HEK293T (cell line): ENCODE measurements around the gene MARVELD1.

Source experiments
- CTCF ChIA-PET: fragments of 350-600 bp; formaldehyde crosslinking; extraction: SDS; loops from one replicate; lab custom pipeline; 2021; ENCODE audit warnings: antibody characterized with exemption, inconsistent platforms; lab: Yijun Ruan, JAX
- POLR2A ChIA-PET: fragments of 350-600 bp; formaldehyde crosslinking; extraction: SDS; loops from one replicate; lab custom pipeline; 2020; ENCODE audit warnings: antibody characterized with exemption, inconsistent platforms; lab: Yijun Ruan, JAX
- DNase-seq: peaks from one replicate; pipeline ENCODE4 v3.0.0; 2012; ENCODE audit warnings: mixed read lengths; ENCODE audit errors: extremely low spot score
- ARNT ChIP-seq: fragments of 450-650 bp; IDR thresholded peaks from 2 replicates; pipeline ENCODE4 v1.6.1; 2017; ENCODE audit warnings: mild to moderate bottlenecking
- BHLHE40 ChIP-seq: fragments of 450-650 bp; IDR thresholded peaks from 2 replicates; pipeline ENCODE4 v1.6.1; 2016; ENCODE audit warnings: mild to moderate bottlenecking, moderate library complexity, borderline replicate concordance
- CTBP1 ChIP-seq: fragments of 450-650 bp; IDR thresholded peaks from 2 replicates; pipeline ENCODE4 v1.6.1; 2016; ENCODE audit warnings: borderline replicate concordance
- ELF4 ChIP-seq: fragments of 450-650 bp; IDR thresholded peaks from 2 replicates; pipeline ENCODE4 v1.6.1; 2017; ENCODE audit warnings: antibody characterized with exemption
- FOXA1 ChIP-seq: fragments of 450-650 bp; IDR thresholded peaks from 2 replicates; pipeline ENCODE4 v1.6.1; 2016; ENCODE audit warnings: mild to moderate bottlenecking
- FOXK2 ChIP-seq: fragments of 450-650 bp; IDR thresholded peaks from 2 replicates; pipeline ENCODE4 v1.6.1; 2016; ENCODE audit warnings: mild to moderate bottlenecking
- FOXM1 ChIP-seq: fragments of 450-650 bp; IDR thresholded peaks from 2 replicates; pipeline ENCODE4 v1.6.1; 2017; ENCODE audit warnings: mild to moderate bottlenecking, borderline replicate concordance
- HDGF ChIP-seq: fragments of 450-650 bp; IDR thresholded peaks from 2 replicates; pipeline ENCODE4 v1.6.1; 2017; ENCODE audit warnings: antibody characterized with exemption, borderline replicate concordance
- L3MBTL2 ChIP-seq: fragments of 450-650 bp; conservative IDR thresholded peaks from 2 replicates; pipeline ENCODE4 v1.6.1; 2016; ENCODE audit warnings: mild to moderate bottlenecking
- LEF1 ChIP-seq: fragments of 450-650 bp; IDR thresholded peaks from 2 replicates; pipeline ENCODE4 v1.6.1; 2017; ENCODE audit warnings: mild to moderate bottlenecking, borderline replicate concordance
- NFRKB ChIP-seq: fragments of 450-650 bp; IDR thresholded peaks from 2 replicates; pipeline ENCODE4 v1.6.1; 2016; ENCODE audit warnings: mild to moderate bottlenecking, moderate library complexity
- PKNOX1 ChIP-seq: fragments of 450-650 bp; IDR thresholded peaks from 2 replicates; pipeline ENCODE4 v1.6.1; 2016
- SP1 ChIP-seq: fragments of 450-650 bp; IDR thresholded peaks from 2 replicates; pipeline ENCODE4 v1.6.1; 2017
- SUZ12 ChIP-seq: fragments of 450-650 bp; IDR thresholded peaks from 2 replicates; pipeline ENCODE4 v1.6.1; 2016; ENCODE audit warnings: mild to moderate bottlenecking
- TARDBP ChIP-seq: fragments of 450-650 bp; IDR thresholded peaks from 2 replicates; pipeline ENCODE4 v1.6.1; 2016
- ZNF384 ChIP-seq: fragments of 450-650 bp; IDR thresholded peaks from 2 replicates; pipeline ENCODE4 v1.6.1; 2016

The MARVELD1 gene

DNA sequence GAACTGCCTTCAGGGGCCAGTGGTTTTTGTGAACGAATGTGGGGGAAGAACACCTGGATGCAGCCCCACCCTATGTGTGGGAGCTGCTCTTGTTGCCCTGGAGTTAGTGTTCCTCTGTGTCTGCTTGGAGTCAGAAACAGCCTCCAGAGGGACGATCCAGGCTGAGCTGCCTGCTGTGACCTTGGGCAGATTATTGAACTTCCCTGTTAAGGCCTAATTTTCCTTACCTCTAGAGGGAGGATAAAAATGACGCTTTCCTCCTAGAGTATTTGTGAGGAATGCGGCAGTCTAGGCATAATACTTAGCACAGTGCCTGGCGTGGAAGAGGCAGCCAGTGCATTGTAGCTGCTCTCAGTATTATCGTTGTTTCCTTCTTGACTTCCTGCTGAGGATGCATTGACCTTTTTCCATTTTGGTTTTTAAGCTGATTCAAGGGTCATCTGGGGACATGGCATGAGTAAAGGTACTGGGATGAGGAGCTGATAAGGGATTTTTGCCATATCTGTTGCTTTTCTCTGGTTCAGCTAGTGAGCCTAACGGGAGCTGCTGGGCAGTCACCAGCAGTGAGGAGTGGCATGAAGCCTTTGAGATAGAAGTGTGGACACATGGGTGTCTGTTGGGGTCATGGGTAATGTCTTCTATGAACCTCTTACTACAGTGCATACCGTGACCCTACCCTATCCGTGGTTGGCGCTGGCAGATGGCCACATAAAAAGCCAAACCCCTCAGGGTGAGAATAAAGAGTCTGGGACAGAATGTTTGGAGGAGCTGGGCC, 29.8 kb downstream of the MARVELD1 start:
- ChIA-PET POLR2A (interaction anchor here (1.5 kb wide), 1 partner anchor 56 kb away, joined by 5 read pairs; the partner anchor contains the start of gene AVPI1), CTCF (interaction anchor here (1.0 kb wide), 2 partner anchors 16 to 41 kb away, joined by 3 read pairs; no protein-coding TSS in a partner anchor)

DNA sequence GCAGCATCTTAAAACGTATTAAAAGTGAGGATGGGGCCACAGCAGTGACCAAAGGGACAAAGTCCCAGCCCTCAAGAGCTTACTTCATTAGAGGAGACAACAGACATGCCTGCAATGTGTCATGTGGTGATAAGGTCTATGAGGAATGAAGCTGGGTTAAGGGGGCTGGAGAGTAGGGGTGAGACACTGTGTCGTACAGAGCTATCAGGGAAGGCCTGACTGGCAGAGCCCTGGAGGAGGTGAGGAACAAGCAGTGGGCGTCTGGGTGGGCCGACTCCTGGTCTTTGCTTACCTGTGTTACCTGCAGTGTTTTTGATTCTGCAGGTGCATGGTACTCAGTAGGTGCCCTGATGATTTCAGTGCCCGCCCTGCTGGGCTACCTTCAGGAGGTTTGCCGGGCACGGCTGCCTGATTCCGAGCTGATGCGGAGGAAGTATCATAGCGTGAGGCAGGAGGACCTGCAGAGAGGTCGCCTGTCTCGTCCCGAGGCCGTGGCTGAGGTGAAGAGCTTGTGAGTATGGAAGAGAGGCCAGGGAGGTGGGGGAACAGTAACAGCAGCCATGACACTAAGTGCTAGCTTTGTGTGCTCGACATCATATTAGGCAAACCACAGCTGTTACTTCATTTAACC, 31.0 kb downstream of the MARVELD1 start:
- TF ChIP-seq FOXK2 (no peak), FOXM1 (no peak), ARNT (no peak), ELF4 (no peak)
- POLR2A ChIA-PET = interaction anchor here (1.2 to 1.5 kb wide), 2 partner anchors 8 to 57 kb away, joined by 4 to 5 read pairs; partner anchors contain the start of genes AVPI1 and ZFYVE27
- CTCF ChIA-PET = interaction anchor here (1.0 kb wide), 3 partner anchors 15 to 43 kb away, joined by 3 to 4 read pairs (median 3); no protein-coding TSS in a partner anchor
- DNase-seq = no peak

More for the DNA sequence above, 29.8 kb downstream of the MARVELD1 start:
- DNase-seq = no peak
- TF ChIP-seq L3MBTL2 = no peak
- TF ChIP-seq ZNF384 = no peak
- TF ChIP-seq SP1 = no peak
- TF ChIP-seq SUZ12 = no peak
- TF ChIP-seq FOXA1 = no peak
- no peak for TF ChIP-seq ARNT
- no peak for TF ChIP-seq NFRKB
- TF ChIP-seq FOXM1 = no peak
- TF ChIP-seq LEF1 = no peak
- no peak for TF ChIP-seq HDGF
- TF ChIP-seq TARDBP = no peak
- TF ChIP-seq CTBP1 = no peak

DNA sequence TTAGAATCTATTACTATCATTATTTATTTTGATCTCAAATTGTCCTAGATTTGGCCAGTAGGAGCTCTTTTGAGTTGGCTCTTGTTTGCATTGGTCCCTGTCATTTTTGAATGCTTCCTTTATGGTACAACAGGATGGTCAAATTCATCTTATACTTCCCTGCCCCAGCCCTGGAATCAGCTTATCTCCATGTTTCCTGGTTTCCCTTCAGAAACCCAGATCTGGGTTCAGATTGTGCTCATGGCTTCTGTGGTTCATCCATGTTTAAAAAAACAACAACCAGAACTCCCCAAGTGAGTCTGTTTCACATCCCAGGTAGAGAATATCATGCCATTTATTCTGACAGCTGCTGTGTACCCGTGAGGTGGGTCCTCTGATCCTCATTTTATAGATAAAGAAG, 34.0 kb downstream of the MARVELD1 start:
- ChIA-PET POLR2A (interaction anchor here (1.0 kb wide), 1 partner anchor 11 kb away, joined by 3 read pairs; the partner anchor contains the start of gene ZFYVE27), CTCF (no interaction called here)
- no peak for DNase-seq
- no peak for TF ChIP-seq FOXA1
- no peak for TF ChIP-seq SP1
- no peak for TF ChIP-seq ARNT
- TF ChIP-seq FOXM1 = no peak
- TF ChIP-seq PKNOX1 = no peak
- no peak for TF ChIP-seq ZNF384
- no peak for TF ChIP-seq TARDBP
- TF ChIP-seq HDGF = no peak
- no peak for TF ChIP-seq NFRKB
- no peak for TF ChIP-seq FOXK2
- no peak for TF ChIP-seq ELF4
- TF ChIP-seq L3MBTL2 = no peak

- TF ChIP-seq ZNF384 (no peak), L3MBTL2 (no peak), SUZ12 (no peak), FOXM1 (no peak), ARNT (no peak), NFRKB (no peak), FOXA1 (no peak), LEF1 (no peak)
- POLR2A ChIA-PET = interaction anchor here (1.0 kb wide), 1 partner anchor 11 kb away, joined by 3 read pairs; the partner anchor contains the start of gene ZFYVE27
- CTCF ChIA-PET = no interaction called here
Measured at GRCh38 chr10:97748116-97748515, 34.6 kb downstream of the MARVELD1 start.

GRCh38 chr10:97752956-97753355, 39.4 kb downstream of the MARVELD1 start:
- CTCF ChIA-PET = no interaction called here
- DNase-seq = no peak
- no peak for TF ChIP-seq FOXA1
- TF ChIP-seq TARDBP = no peak
- TF ChIP-seq FOXM1 = no peak
- no peak for TF ChIP-seq SUZ12
- no peak for TF ChIP-seq LEF1
- TF ChIP-seq NFRKB = no peak
- TF ChIP-seq L3MBTL2 = no peak
- TF ChIP-seq FOXK2 = no peak
- TF ChIP-seq SP1 = no peak
- no peak for TF ChIP-seq ELF4
- TF ChIP-seq ARNT = no peak
- TF ChIP-seq BHLHE40 = no peak
- no peak for TF ChIP-seq HDGF
- POLR2A ChIA-PET = no interaction called here

More at GRCh38 chr10:97748116-97748515, 34.6 kb downstream of the MARVELD1 start:
- DNase-seq = no peak

- TF ChIP-seq FOXK2 = no peak
- no peak for TF ChIP-seq ELF4
- TF ChIP-seq SUZ12 = no peak
- TF ChIP-seq HDGF = no peak
- TF ChIP-seq NFRKB = no peak
- TF ChIP-seq PKNOX1 = no peak
- no peak for TF ChIP-seq LEF1
- TF ChIP-seq CTBP1 = no peak
- TF ChIP-seq TARDBP = no peak
- no peak for TF ChIP-seq L3MBTL2
- TF ChIP-seq ARNT = no peak
- no peak for TF ChIP-seq FOXA1
- TF ChIP-seq BHLHE40 = no peak
- TF ChIP-seq ZNF384 = no peak
- TF ChIP-seq SP1 = no peak
- no peak for TF ChIP-seq FOXM1
- DNase-seq = no peak
- CTCF ChIA-PET = interaction anchor here (0.6 kb wide), 1 partner anchor 287 kb away, joined by 3 read pairs; no protein-coding TSS in a partner anchor
- POLR2A ChIA-PET = no interaction called here
Measured at GRCh38 chr10:97754726-97755125, 41.2 kb downstream of the MARVELD1 start.
